Kidney (tissue), 14 donors: ENCODE data around the gene RIMS1. TPM values are rescaled to one million over a fixed set of nuclear protein-coding genes. Genes with fewer than 3 reads are reported as not detected.
A peak's percentile ranks its signal among the peaks of the same experiment; 100 is the strongest.

Source experiments
- DNase-seq, 5 donors: peaks; one replicate each; pipeline ENCODE4 v3.0.0-alpha.2; 2013 to 2020
- FAIRE-seq: peaks from 2 replicates; lab custom pipeline; 2012; peaks lifted over from hg19 to GRCh38; lab: Jason Lieb, UNC
- H3K27ac ChIP-seq, 2 donors: one replicate each; pipeline ENCODE4 v1.7.0; 2013; ENCODE audit warnings: low read depth in 2 of 2, low read length in 2 of 2, inconsistent platforms in 1 of 2
- H3K27me3 ChIP-seq: one replicate; pipeline ENCODE4 v1.7.1; 2013; ENCODE audit warnings: low read length, inconsistent platforms; ENCODE audit not compliant: control insufficient read depth, insufficient read depth
- H3K36me3 ChIP-seq, 3 donors: one replicate each; pipeline versions ENCODE4 v1.7.0 to v1.7.1; 2013; ENCODE audit warnings: low read length in 3 of 3, control low read depth in 1 of 3, inconsistent platforms in 1 of 3; ENCODE audit not compliant: insufficient read depth in 3 of 3, control insufficient read depth in 2 of 3
- H3K4me1 ChIP-seq, 3 donors: one replicate each; pipeline versions ENCODE4 v1.7.0 to v1.7.1; 2013; ENCODE audit warnings: low read length in 3 of 3, inconsistent platforms in 1 of 3, low read depth in 1 of 3; ENCODE audit not compliant: control insufficient read depth in 2 of 3, insufficient read depth in 2 of 3
- H3K4me3 ChIP-seq, 3 donors: one replicate each; pipeline versions ENCODE4 v1.7.0 to v1.8.1; 2013; ENCODE audit warnings: low read length in 3 of 3, control low read depth in 1 of 3, inconsistent platforms in 1 of 3
- H3K9ac ChIP-seq, 3 donors: one replicate each; pipeline versions ENCODE4 v1.7.0 to v1.7.1; 2013; ENCODE audit warnings: low read length in 3 of 3, control low read depth in 1 of 3, inconsistent platforms in 1 of 3
- H3K9me3 ChIP-seq, 3 donors: one replicate each; pipeline versions ENCODE4 v1.7.0 to v1.7.1; 2013; ENCODE audit warnings: low read length in 3 of 3, control low read depth in 1 of 3, inconsistent platforms in 1 of 3; ENCODE audit not compliant: control insufficient read depth in 2 of 3, insufficient read depth in 1 of 3
- CTCF ChIP-seq: IDR thresholded peaks from 3 replicates; pipeline ENCODE4 v1.5.1; 2012; ENCODE audit warnings: mild to moderate bottlenecking, moderate library complexity, borderline replicate concordance; ENCODE audit not compliant: insufficient read depth; ENCODE audit errors: extremely low read depth
- intact Hi-C: fragments of 100-400 bp; cut with DNase I; formaldehyde crosslinking; loops from one replicate; pipeline ENCODE4 v1.11.1; 2022
- polyA plus RNA-seq: library from polyadenylated mRNA; stranded (reverse); fragments of 350-450 nt; fragmentation: Illumina TruSeq; extraction: RNeasy Lipid Tissue Mini Kit (QIAGEN cat#74804); gene quantifications from one replicate; pipeline ENCODE4 v1.2.3, GENCODE V29; 2014; ENCODE audit warnings: low read depth, low replicate concordance; ENCODE audit not compliant: insufficient read depth
- total RNA-seq: library from RNA; stranded (reverse); fragmentation: NEBNext Ultra II Directional; extraction: Animal tissue kit (Norgen Biotek cat#: 25700); gene quantifications from one replicate; pipeline ENCODE4 v1.2.1, GENCODE V29; 2021
- donor health status: control.
- donor health status: control.
- donor health status: control.
- donor health status: control.
- donor health status: control.
- donor health status: DM: yes; HTN: yes; CAD: no.
- donor health status: Normal renal cell carcinoma (clear cell type).

The RIMS1 gene
- total and polyA plus RNA-seq, 2 donors from 2014 or later, result 4.5 TPM; not detected in 1

- Histone ChIP-seq H3K27ac (no peak overlapping the region), H3K9ac (no peak overlapping the region), H3K27me3 (no peaks in the 10 kb centered on the region), H3K36me3 (no peaks in the 10 kb centered on the region), H3K4me3 (no peak overlapping the region), H3K4me1 (no peaks in the 10 kb centered on the region), H3K9me3 (no peaks in the 10 kb centered on the region)
- TF ChIP-seq CTCF, result no peak
- intact Hi-C loops, result no loop called here
- no peak for FAIRE-seq
- DNase-seq, result no peak
These were observed 535.8 kb downstream of the RIMS1 start for GRCh38 chr6:72422171-72422570.

DNA sequence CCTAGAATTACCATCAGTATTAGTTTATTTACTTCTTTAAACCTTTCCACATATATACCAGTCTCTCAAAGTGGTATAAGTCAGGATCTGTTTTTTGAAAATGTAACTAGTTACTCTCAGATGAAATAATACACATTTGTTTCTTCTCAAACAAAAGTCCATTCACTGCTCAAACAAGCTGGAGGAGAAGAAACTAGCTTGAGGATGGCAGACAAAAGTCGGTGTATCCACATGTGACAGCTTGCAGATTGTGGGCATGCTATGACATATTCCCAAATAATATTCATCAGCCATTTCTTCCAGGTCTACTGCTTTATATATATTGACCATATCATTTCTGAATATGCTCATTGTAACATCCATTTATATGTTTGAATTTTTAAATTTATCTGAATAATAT is 538.1 kb downstream of the RIMS1 start:
- DNase-seq (no peak), FAIRE-seq (no peak)
- no peak for TF ChIP-seq CTCF
- Histone ChIP-seq H3K4me1 (no peaks in the 10 kb centered on the region), H3K9me3 (no peaks in the 10 kb centered on the region), H3K4me3 (no peak overlapping the region), H3K27ac (no peak overlapping the region), H3K27me3 (no peaks in the 10 kb centered on the region), H3K36me3 (no peaks in the 10 kb centered on the region), H3K9ac (no peak overlapping the region)
- intact Hi-C loops, result no loop called here

DNA sequence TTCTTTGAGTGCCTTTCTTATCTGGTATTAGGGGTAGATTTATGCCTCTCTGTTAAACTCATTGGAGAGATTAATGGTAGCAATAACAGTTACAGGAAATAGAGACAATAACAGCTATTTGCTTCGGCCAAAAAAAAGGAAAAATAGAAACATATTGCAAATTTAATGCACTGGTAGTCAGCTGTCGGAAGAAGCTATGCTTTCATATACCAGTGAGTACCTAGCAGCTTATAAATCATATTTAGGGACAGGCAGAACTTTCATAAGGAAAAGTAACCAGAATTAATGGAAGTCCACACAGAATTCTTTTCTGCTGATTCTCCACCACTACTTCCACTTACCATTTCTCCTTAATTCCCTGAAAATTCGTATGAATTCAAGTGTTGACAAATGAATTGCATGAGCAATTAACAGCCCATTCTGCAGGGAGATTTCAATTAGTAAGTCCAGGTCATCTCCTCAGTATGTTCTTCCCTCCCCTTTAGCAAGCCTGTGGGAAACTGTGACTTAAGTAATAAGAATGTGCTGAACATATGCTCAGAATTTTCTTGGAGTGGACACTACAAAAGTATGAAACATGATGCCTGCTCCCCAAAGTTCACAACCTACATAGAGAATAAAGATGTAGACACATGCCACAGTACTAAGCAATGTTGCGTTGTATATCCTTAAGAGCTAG is 538.8 kb downstream of the RIMS1 start:
- no peak overlapping the region for H3K9ac ChIP-seq
- H3K4me1 ChIP-seq, result no peaks in the 10 kb centered on the region
- no peaks in the 10 kb centered on the region for H3K36me3 ChIP-seq
- FAIRE-seq, result no peak
- H3K4me3 ChIP-seq, result no peak overlapping the region
- no peaks in the 10 kb centered on the region for H3K27me3 ChIP-seq
- H3K9me3 ChIP-seq, result no peaks in the 10 kb centered on the region
- intact Hi-C loops, result no loop called here
- no peak for TF ChIP-seq CTCF
- H3K27ac ChIP-seq, result no peak overlapping the region
- DNase-seq, result peak in 2 of 5 donors; percentile 9 to 25

GRCh38 chr6:72440611-72441010 is 554.3 kb downstream of the RIMS1 start:
- no peak for FAIRE-seq
- intact Hi-C loops, result no loop called here

More at GRCh38 chr6:72440611-72441010, 554.3 kb downstream of the RIMS1 start:
- H3K9ac ChIP-seq, result no peak overlapping the region
- DNase-seq, result no peak
- H3K27me3 ChIP-seq, result no peaks in the 10 kb centered on the region
- no peak overlapping the region for H3K4me3 ChIP-seq
- TF ChIP-seq CTCF, result no peak
- H3K36me3 ChIP-seq, result no peaks in the 10 kb centered on the region
- no peaks in the 10 kb centered on the region for H3K9me3 ChIP-seq
- no peaks in the 10 kb centered on the region for H3K4me1 ChIP-seq
- H3K27ac ChIP-seq, result no peak overlapping the region
